SK-N-SH (cell line): ENCODE measurements around the gene SPATA16. TPM values are rescaled to one million over a fixed set of nuclear protein-coding genes. Genes with fewer than 3 reads are reported as not detected.

Experiments used
- CTCF ChIA-PET: fragments of 300-600, 350-600 bp; formaldehyde crosslinking; extraction: SDS; loops from one replicate; lab custom pipeline; 2021; lab: Yijun Ruan, JAX
- POLR2A ChIA-PET: fragments of 350-600 bp; sonication (Branson Sonifier 250); formaldehyde crosslinking; extraction: SDS; loops from one replicate; lab custom pipeline; 2020; ENCODE audit warnings: antibody characterized with exemption, inconsistent platforms; lab: Yijun Ruan, JAX
- DNase-seq: peaks from one replicate; pipeline ENCODE4 v3.0.0; 2012
- H2AFZ ChIP-seq: fragments of 200-600 bp; sonication (generic); 2 replicates; pipeline ENCODE4 v1.8.1; 2016; ENCODE audit warnings: antibody characterized with exemption, mild to moderate bottlenecking, low read depth
- H3F3A ChIP-seq: fragments of 200-600 bp; sonication (generic); replicated peaks from 2 replicates; pipeline ENCODE3; 2016; ENCODE audit warnings: antibody characterized with exemption, mild to moderate bottlenecking; ENCODE audit not compliant: insufficient read depth
- H3K27ac ChIP-seq, 2 experiments: fragments of 200-500 bp in 1 of 2; fragments of 200-600 bp in 1 of 2; sonication (Bioruptor generic) in 1 of 2; sonication (generic), shearing (Covaris generic) in 1 of 2; 2 replicates each; pipeline versions ENCODE4 v1.5.1 to v1.6.1; 2014 to 2016; ENCODE audit warnings: low read depth in 2 of 2, inconsistent platforms in 1 of 2, low read length in 1 of 2, mild to moderate bottlenecking in 1 of 2, mixed read lengths in 1 of 2
- H3K27me3 ChIP-seq: fragments of 200-600 bp; sonication (generic), shearing (Covaris generic); 2 replicates; pipeline ENCODE4 v1.6.1; 2016; ENCODE audit warnings: mixed run types; ENCODE audit not compliant: insufficient read depth
- H3K36me3 ChIP-seq, 2 experiments: fragments of 200-500 bp in 1 of 2; fragments of 200-600 bp in 1 of 2; sonication (Bioruptor generic) in 1 of 2; sonication (generic) in 1 of 2; replicated peaks in 1 of 2; 2 replicates each; pipeline versions ENCODE3 to v1.5.1; 2014 to 2016; ENCODE audit warnings: low read length in 1 of 2, mild to moderate bottlenecking in 1 of 2; ENCODE audit not compliant: insufficient read depth in 2 of 2, control insufficient read depth in 1 of 2
- H3K4me1 ChIP-seq, 2 experiments: fragments of 200-500 bp in 1 of 2; fragments of 200-600 bp in 1 of 2; sonication (Bioruptor generic) in 1 of 2; sonication (generic), shearing (Covaris generic) in 1 of 2; 2 replicates each; pipeline versions ENCODE4 v1.5.1 to v1.6.1; 2014 to 2016; ENCODE audit warnings: low read depth in 1 of 2, low read length in 1 of 2, mixed run types in 1 of 2; ENCODE audit not compliant: insufficient read depth in 2 of 2, control insufficient read depth in 1 of 2
- H3K4me2 ChIP-seq: fragments of 200-600 bp; sonication (generic), shearing (Covaris generic); 2 replicates; pipeline ENCODE4 v1.6.1; 2017; ENCODE audit warnings: mixed run types
- H3K4me3 ChIP-seq, 2 experiments: fragments of 200-500 bp in 1 of 2; fragments of 200-600 bp in 1 of 2; sonication (Bioruptor generic) in 1 of 2; sonication (generic), shearing (Covaris generic) in 1 of 2; 2 replicates each; pipeline versions ENCODE4 v1.5.1 to v1.8.1; 2014 to 2016; ENCODE audit warnings: low read depth in 2 of 2, inconsistent platforms in 1 of 2, low read length in 1 of 2, mild to moderate bottlenecking in 1 of 2, mixed read lengths in 1 of 2, moderate library complexity in 1 of 2
- H3K79me2 ChIP-seq: fragments of 200-600 bp; sonication (generic); 2 replicates; pipeline ENCODE4 v1.8.1; 2017; ENCODE audit warnings: mild to moderate bottlenecking; ENCODE audit not compliant: insufficient read depth
- H3K9ac ChIP-seq: fragments of 200-600 bp; sonication (generic); 2 replicates; pipeline ENCODE4 v1.6.1; 2017; ENCODE audit warnings: mixed run types
- H3K9me2 ChIP-seq: fragments of 200-600 bp; sonication (generic); 2 replicates; pipeline ENCODE4 v1.6.1; 2017; ENCODE audit warnings: mixed run types
- H3K9me3 ChIP-seq: fragments of 200-600 bp; sonication (generic); 2 replicates; pipeline ENCODE4 v1.6.1; 2017; ENCODE audit warnings: mixed run types, mild to moderate bottlenecking, moderate library complexity
- H4K20me1 ChIP-seq: fragments of 200-600 bp; sonication (generic); 2 replicates; pipeline ENCODE4 v1.6.1; 2017; ENCODE audit warnings: mild to moderate bottlenecking, mixed run types; ENCODE audit not compliant: insufficient read depth
- CHD2 ChIP-seq: fragments of 150-350 bp; IDR thresholded peaks from 2 replicates; pipeline ENCODE4 v1.6.1; 2018; ENCODE audit warnings: low read length; ENCODE audit not compliant: partially characterized antibody
- ELF1 ChIP-seq: IDR thresholded peaks from 2 replicates; pipeline ENCODE4 v1.4.0; 2012
- EP300 ChIP-seq, 2 experiments: IDR thresholded peaks; 2 replicates each; pipeline versions ENCODE4 v1.4.0 to v1.6.1; 2012; ENCODE audit warnings: borderline replicate concordance in 1 of 2, low read depth in 1 of 2, low read length in 1 of 2
- FOSL2 ChIP-seq: IDR thresholded peaks from 2 replicates; pipeline ENCODE4 v1.4.0; 2012; ENCODE audit warnings: low read depth, mild to moderate bottlenecking, moderate library complexity, borderline replicate concordance
- FOXJ3 ChIP-seq: sonication (generic); formaldehyde crosslinking; IDR thresholded peaks from 2 replicates; pipeline ENCODE4 v1.5.1; 2020; ENCODE audit warnings: mild to moderate bottlenecking, missing genetic modification reagents
- GATA2 ChIP-seq: sonication (generic); formaldehyde crosslinking; IDR thresholded peaks from 2 replicates; pipeline ENCODE4 v1.5.0; 2020; ENCODE audit warnings: mild to moderate bottlenecking, missing genetic modification reagents
- IRF3 ChIP-seq: fragments of 150-350 bp; IDR thresholded peaks from 2 replicates; pipeline ENCODE4 v1.6.1; 2016; ENCODE audit warnings: mild to moderate bottlenecking, low read depth, low read length
- MAX ChIP-seq: IDR thresholded peaks from 2 replicates; pipeline ENCODE4 v1.4.0; 2012; ENCODE audit warnings: low read depth
- MEF2A ChIP-seq: IDR thresholded peaks from 2 replicates; pipeline ENCODE4 v1.4.0; 2012; ENCODE audit warnings: low read depth, borderline replicate concordance
- MXI1 ChIP-seq: IDR thresholded peaks from 2 replicates; pipeline ENCODE4 v1.6.1; 2012; ENCODE audit warnings: mild to moderate bottlenecking, low read depth, low read length, improper control_type of control experiment
- NFIC ChIP-seq: IDR thresholded peaks from 2 replicates; pipeline ENCODE4 v1.4.0; 2012; ENCODE audit warnings: borderline replicate concordance
- PBX3 ChIP-seq: IDR thresholded peaks from 2 replicates; pipeline ENCODE4; 2012
- RAD21 ChIP-seq: IDR thresholded peaks from 2 replicates; pipeline ENCODE4 v1.6.1; 2012; ENCODE audit warnings: mild to moderate bottlenecking, low read length
- REST ChIP-seq: IDR thresholded peaks from 2 replicates; pipeline ENCODE4 v1.6.1; 2012; ENCODE audit warnings: mild to moderate bottlenecking, low read depth, low read length, moderate library complexity
- RFX5 ChIP-seq: IDR thresholded peaks from 2 replicates; pipeline ENCODE4 v1.6.1; 2012; ENCODE audit warnings: mild to moderate bottlenecking, improper control_type of control experiment, low read length
- RXRA ChIP-seq: IDR thresholded peaks from 2 replicates; pipeline ENCODE4 v1.4.0; 2012; ENCODE audit warnings: low read depth, mild to moderate bottlenecking, borderline replicate concordance
- SMC3 ChIP-seq: IDR thresholded peaks from 2 replicates; pipeline ENCODE4 v1.6.1; 2012; ENCODE audit warnings: low read depth, low read length, improper control_type of control experiment
- USF2 ChIP-seq: fragments of 150-350 bp; IDR thresholded peaks from 2 replicates; pipeline ENCODE4 v1.6.1; 2017; ENCODE audit warnings: antibody characterized with exemption, low read length, low read depth, borderline replicate concordance
- YY1 ChIP-seq: IDR thresholded peaks from 2 replicates; pipeline ENCODE4 v1.4.0; 2012; ENCODE audit warnings: low read depth, mild to moderate bottlenecking
- WGBS: methylation state at CpG from one replicate; pipeline ENCODE4 v1.1.6; 2017; ENCODE audit warnings: low lambda C conversion rate; 5-methylcytosine and 5-hydroxymethylcytosine counted together
- polyA plus RNA-seq, 3 experiments: library from polyadenylated mRNA; depleted of rRNA; stranded (reverse); fragments of >200 nt; gene quantifications; 2 replicates each; pipeline ENCODE4 v1.2.3, GENCODE V29; 2012

The SPATA16 gene
- polyA plus RNA-seq, 1 of the 3 experiments (the other 2 are of a cell fraction): not detected

GRCh38 chr3:172972067-172972466, 169.0 kb downstream of the SPATA16 start:
- Histone ChIP-seq H3K4me2 (no peak overlapping the region), H3F3A (no peaks in the 10 kb centered on the region), H3K9me3 (no peaks in the 10 kb centered on the region), H3K79me2 (no peaks in the 10 kb centered on the region), H3K4me1 (no peaks in the 10 kb centered on the region), H3K36me3 (no peaks in the 10 kb centered on the region), H3K9me2 (no peaks in the 10 kb centered on the region), H3K27ac (no peak overlapping the region), H3K9ac (no peak overlapping the region), H3K4me3 (no peak overlapping the region), H4K20me1 (no peaks in the 10 kb centered on the region), H3K27me3 (no peaks in the 10 kb centered on the region), H2AFZ (no peak overlapping the region)
- ChIA-PET CTCF (interaction anchor here (0.7 to 1.2 kb wide), 3 partner anchors 8 to 352 kb away, joined by 3 read pairs; no protein-coding TSS in a partner anchor), POLR2A (no interaction called here)
- TF ChIP-seq RFX5 (no peak), IRF3 (no peak), RAD21 (no peak), CHD2 (no peak), RXRA (no peak), MAX (no peak), MEF2A (no peak), GATA2 (CRISPR knock-in tag) (no peak), EP300 (IDR thresholded peaks at IDR 0.05; ENCODE audit: borderline replicate concordance in 1 of 2, low read depth in 1 of 2, low read length in 1 of 2) (no peak), YY1 (no peak), FOSL2 (no peak), ELF1 (no peak), USF2 (no peak), MXI1 (no peak), REST (no peak), NFIC (no peak), SMC3 (no peak), PBX3 (no peak), FOXJ3 (CRISPR knock-in tag) (no peak)
- 17% methylated on average over 1 of the region's 1 CpG for WGBS
- no peak for DNase-seq
